Endothelial cell of umbilical vein (primary cell): Measurements from ENCODE around the gene SCAI. TPM values are rescaled to one million over a fixed set of nuclear protein-coding genes. Genes with fewer than 3 reads are reported as not detected.

Experiments
- BruUV-seq: library from RNA; stranded (reverse); fragments of 400-500 nt; replicated peaks from 2 replicates; lab custom pipeline; 2021; lab: Mats Ljungman, UMichigan
- CTCF ChIA-PET: fragments of 300-600, 350-600 bp; sonication (Branson Sonifier 250); formaldehyde crosslinking; loops from one replicate; lab custom pipeline; 2021; ENCODE audit warnings: antibody characterized with exemption, inconsistent platforms; lab: Charles Lee
- POLR2A ChIA-PET: fragments of 300-600, 350-600 bp; sonication (Branson Sonifier 250); formaldehyde crosslinking; loops from one replicate; lab custom pipeline; 2021; ENCODE audit warnings: antibody characterized with exemption, inconsistent platforms; lab: Charles Lee
- DNase-seq: peaks from one replicate; pipeline ENCODE4 v3.0.0-alpha.2; 2011; ENCODE audit warnings: low read depth, low spot score
- FAIRE-seq: peaks from 2 replicates; lab custom pipeline; 2011; peaks lifted over from hg19 to GRCh38; lab: Jason Lieb, UNC
- H2AFZ ChIP-seq: 2 replicates; pipeline ENCODE4 v1.6.0; 2012; ENCODE audit warnings: low read depth, low read length, control low read depth, inconsistent platforms
- H3K27ac ChIP-seq: 2 replicates; pipeline ENCODE4 v1.5.1; 2011; ENCODE audit warnings: low read depth, mild to moderate bottlenecking, control low read depth, low read length, moderate library complexity; ENCODE audit not compliant: insufficient read depth
- H3K27me3 ChIP-seq, 2 experiments: 2 replicates each; pipeline versions ENCODE4 v1.6.0 to v1.6.1; 2011; ENCODE audit warnings: low read length in 2 of 2, mixed read lengths in 1 of 2; ENCODE audit not compliant: control insufficient read depth in 2 of 2, insufficient read depth in 2 of 2
- H3K36me3 ChIP-seq, 2 experiments: 2 replicates in 1 of 2; 3 replicates in 1 of 2; pipeline ENCODE4 v1.5.1; 2011; ENCODE audit warnings: low read length in 2 of 2, mild to moderate bottlenecking in 1 of 2, moderate library complexity in 1 of 2; ENCODE audit not compliant: control insufficient read depth in 2 of 2, insufficient read depth in 2 of 2; ENCODE audit errors: extremely low read depth in 1 of 2
- H3K4me1 ChIP-seq: 3 replicates; pipeline ENCODE4 v1.5.1; 2011; ENCODE audit warnings: mild to moderate bottlenecking, low read length; ENCODE audit not compliant: control insufficient read depth, insufficient read depth; ENCODE audit errors: extremely low read depth
- H3K4me2 ChIP-seq: 2 replicates; pipeline ENCODE4 v1.6.1; 2011; ENCODE audit warnings: low read length, control low read depth, mixed read lengths; ENCODE audit not compliant: insufficient read depth
- H3K4me3 ChIP-seq, 3 experiments: fragments of 200-600 bp in 1 of 3; sonication (generic), shearing (Covaris generic) in 1 of 3; replicated peaks in 1 of 3; 2 replicates each; pipeline ENCODE4 v1.5.1; 2011 to 2016; ENCODE audit warnings: control low read depth in 3 of 3, low read length in 3 of 3, mild to moderate bottlenecking in 2 of 3, inconsistent platforms in 1 of 3, low read depth in 1 of 3, moderate library complexity in 1 of 3; ENCODE audit not compliant: insufficient read depth in 1 of 3
- H3K79me2 ChIP-seq: 2 replicates; pipeline ENCODE4 v1.6.0; 2012; ENCODE audit warnings: low read length, inconsistent platforms; ENCODE audit not compliant: control insufficient read depth, insufficient read depth
- H3K9ac ChIP-seq: replicated peaks from 2 replicates; pipeline ENCODE3; 2011; ENCODE audit warnings: low read length, control low read depth; ENCODE audit not compliant: insufficient read depth; ENCODE audit errors: extremely low read depth
- H3K9me1 ChIP-seq: replicated peaks from 3 replicates; pipeline ENCODE4 v1.6.0; 2011; ENCODE audit warnings: mild to moderate bottlenecking, low read length; ENCODE audit not compliant: control insufficient read depth, insufficient read depth; ENCODE audit errors: extremely low read depth
- H3K9me3 ChIP-seq: replicated peaks from 2 replicates; pipeline ENCODE4 v1.5.1; 2012; ENCODE audit warnings: low read length, inconsistent platforms; ENCODE audit not compliant: control insufficient read depth, insufficient read depth
- H4K20me1 ChIP-seq: replicated peaks from 2 replicates; pipeline ENCODE3; 2011; ENCODE audit warnings: mild to moderate bottlenecking, low read length; ENCODE audit not compliant: control insufficient read depth, insufficient read depth; ENCODE audit errors: extremely low read depth
- CTCF ChIP-seq, 2 donors: IDR thresholded peaks; 1 replicate in 1 of 2; 2 replicates in 1 of 2; pipeline ENCODE4 v1.5.1; 2011; ENCODE audit warnings: low read length in 2 of 2, mild to moderate bottlenecking in 2 of 2, moderate library complexity in 2 of 2, control low read depth in 1 of 2, inconsistent platforms in 1 of 2, low read depth in 1 of 2; ENCODE audit not compliant: insufficient read depth in 1 of 2; ENCODE audit errors: extremely low read depth in 1 of 2
- EZH2 ChIP-seq: IDR thresholded peaks from 2 replicates; pipeline ENCODE4 v1.6.1; 2012; ENCODE audit warnings: borderline replicate concordance, low read depth, mild to moderate bottlenecking, moderate library complexity, low read length, inconsistent platforms; ENCODE audit not compliant: severe bottlenecking
- FOS ChIP-seq: IDR thresholded peaks from 2 replicates; pipeline ENCODE4 v1.6.1; 2011; ENCODE audit warnings: mild to moderate bottlenecking, low read length, moderate library complexity, borderline replicate concordance; ENCODE audit not compliant: insufficient read depth
- GATA2 ChIP-seq: IDR thresholded peaks from 2 replicates; pipeline ENCODE4 v1.7.0; 2011; ENCODE audit warnings: low read depth, mild to moderate bottlenecking, moderate library complexity, mixed read lengths, low read length; ENCODE audit not compliant: insufficient read length, insufficient read depth
- JUN ChIP-seq: IDR thresholded peaks from 2 replicates; pipeline ENCODE4 v1.6.1; 2011; ENCODE audit warnings: borderline replicate concordance, low read depth; ENCODE audit not compliant: insufficient read length, insufficient read depth
- MYC ChIP-seq: IDR thresholded peaks from one replicate; pipeline ENCODE4 v1.6.1; 2011; ENCODE audit warnings: mild to moderate bottlenecking, low read depth, low read length
- POLR2A ChIP-seq: IDR thresholded peaks from 2 replicates; pipeline ENCODE4 v1.6.1; 2012; ENCODE audit warnings: low read depth, mild to moderate bottlenecking, control low read depth, low read length
- POLR2AphosphoS5 ChIP-seq: IDR thresholded peaks from 2 replicates; pipeline ENCODE4 v1.6.1; 2012; ENCODE audit warnings: low read depth, mild to moderate bottlenecking, control low read depth, low read length, moderate library complexity; ENCODE audit not compliant: insufficient read depth
- dilution Hi-C: fragments of 300-500 bp; cut with MboI; formaldehyde crosslinking; loops from one replicate; pipeline ENCODE4 v1.15.0; 2019; ENCODE audit warnings: low sequenced_read_pairs; ENCODE audit not compliant: extremely low pct_ligation_motif_present
- intact Hi-C: fragments of 100-400 bp; cut with micrococcal nuclease; formaldehyde crosslinking; loops from one replicate; pipeline ENCODE4 v1.10.0; 2022
- polyA plus RNA-seq, 4 experiments: library from polyadenylated mRNA; depleted of rRNA in 3 of 4; stranded (reverse) in 3 of 4; unstranded in 1 of 4; fragments of >200 nt; gene quantifications; 2 replicates each; pipeline versions ENCODE4 v1.2.1 to v1.2.3, GENCODE V29; 2011 to 2012; ENCODE audit warnings: missing spikeins in 1 of 4
- total RNA-seq: library from RNA; stranded (reverse); gene quantifications from 2 replicates; pipeline ENCODE4 v1.2.3, GENCODE V29; 2021
- TF ChIP-seq, protein P1 (sequence below): IDR thresholded peaks from 2 replicates; pipeline ENCODE4 v1.6.1; 2011; ENCODE audit not compliant: insufficient read depth, insufficient read length

Gene SCAI
- total and polyA plus RNA-seq, 2 donors (not counting 3 experiments of a cell fraction or from before 2014, with no cell fraction given): 2.0 to 9.3 TPM

GRCh38 chr9:125008599-125008998 is 134.7 kb downstream of the SCAI start:
- Histone ChIP-seq H3K79me2 (no peaks in the 10 kb centered on the region), H2AFZ (no peak overlapping the region), H3K4me1 (no peaks in the 10 kb centered on the region), H3K9me1 (no peaks in the 10 kb centered on the region), H3K27me3 (no peaks in the 10 kb centered on the region), H3K27ac (no peak overlapping the region), H3K4me3 (no peak overlapping the region), H3K36me3 (no peaks in the 10 kb centered on the region), H3K9me3 (no peaks in the 10 kb centered on the region), H3K4me2 (no peak overlapping the region), H4K20me1 (no peaks in the 10 kb centered on the region), H3K9ac (no peak overlapping the region)
- ChIA-PET POLR2A (no interaction called here), CTCF (no interaction called here)
- intact Hi-C loops (no loop called here), dilution Hi-C loops (no loop called here)
- no peak for DNase-seq
- BruUV-seq: no TSS peak
- TF ChIP-seq MYC (no peak), EZH2 (no peak), GATA2 (no peak), POLR2AphosphoS5 (no peak), JUN (no peak), CTCF (IDR thresholded peaks at IDR 0.05; ENCODE audit: extremely low read depth in 1 of 2, insufficient read depth in 1 of 2, low read depth in 1 of 2, low read length in 2 of 2) (no peak), FOS (no peak), POLR2A (no peak)
- TF ChIP-seq, protein P1, sequence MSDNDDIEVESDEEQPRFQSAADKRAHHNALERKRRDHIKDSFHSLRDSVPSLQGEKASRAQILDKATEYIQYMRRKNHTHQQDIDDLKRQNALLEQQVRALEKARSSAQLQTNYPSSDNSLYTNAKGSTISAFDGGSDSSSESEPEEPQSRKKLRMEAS: no peak
- no peak for FAIRE-seq
